ENCODE measurements around the gene EGFL7. TPM values are rescaled to one million over a fixed set of nuclear protein-coding genes. Genes with fewer than 3 reads are reported as not detected.
"Not testable (repeated sequence)": the region's sequence is repeated elsewhere in the genome, so short reads cannot be mapped to it uniquely, and the experiment has no call there.

EGFL7 gene
- total RNA-seq, 1 donor from 2014 or later = 13.7 TPM

DNA sequence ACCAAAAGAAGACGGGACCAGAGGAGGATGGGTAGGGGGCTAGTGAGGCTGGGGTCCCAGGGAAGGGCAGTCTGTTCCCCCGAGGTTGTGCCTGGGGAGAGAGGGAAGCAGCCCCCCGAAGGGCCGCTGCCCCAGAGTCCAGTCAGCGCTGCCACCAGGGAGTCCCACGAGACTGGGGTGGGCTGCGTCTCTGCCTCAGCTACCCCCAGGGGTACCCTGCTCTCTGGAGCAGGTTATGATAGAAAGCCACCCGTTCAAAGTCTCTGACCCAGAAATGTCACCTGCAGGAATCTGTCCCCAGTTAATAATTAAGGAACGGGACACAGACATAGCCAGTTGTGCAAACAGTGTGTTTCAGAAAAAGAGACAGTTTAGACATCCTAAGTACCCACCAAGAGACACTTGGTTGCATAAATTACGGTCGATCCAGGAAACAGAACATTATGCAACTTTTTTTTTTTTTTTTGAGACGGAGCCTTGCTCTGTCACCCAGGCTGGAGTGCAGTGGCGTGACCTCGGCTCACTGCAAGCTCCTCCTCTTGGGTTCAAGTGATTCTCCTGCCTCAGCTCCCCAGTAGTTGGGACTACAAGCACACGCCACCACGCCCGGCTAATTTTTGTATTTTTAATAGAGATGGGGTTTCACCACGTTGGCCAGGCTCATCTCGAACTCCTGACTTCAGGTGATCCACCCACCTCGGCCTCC, 35.3 kb downstream of the EGFL7 start:
- no peak for DNase-seq

DNA sequence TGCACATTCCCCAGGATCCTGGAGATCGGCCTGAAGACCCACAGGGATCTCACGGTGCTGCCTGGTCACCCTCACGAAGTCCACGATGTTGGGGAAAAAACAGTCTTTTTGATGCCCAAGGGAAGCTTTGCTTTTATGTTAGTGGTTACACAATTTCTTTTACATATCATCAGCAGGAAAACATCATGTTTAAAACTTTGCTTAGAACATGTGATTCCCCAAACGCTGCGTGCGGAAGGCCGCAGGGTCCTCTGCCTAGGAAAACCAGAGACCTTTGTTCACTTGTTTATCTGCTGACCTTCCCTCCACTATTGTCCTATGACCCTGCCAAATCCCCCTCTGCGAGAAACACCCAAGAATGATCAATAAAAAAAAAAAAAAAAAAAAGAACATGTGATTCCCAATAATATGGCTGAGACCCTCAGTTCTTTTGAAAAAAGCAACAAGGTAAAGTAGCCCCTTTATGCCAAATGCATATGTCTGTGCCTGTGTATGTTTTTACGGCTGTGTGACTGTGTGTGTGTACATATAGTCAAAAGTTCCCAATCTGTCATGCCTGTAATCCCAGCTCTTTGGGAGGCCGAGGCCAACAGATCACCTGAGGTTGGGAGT, 36.0 kb downstream of the EGFL7 start:
- DNase-seq = no peak

DNA sequence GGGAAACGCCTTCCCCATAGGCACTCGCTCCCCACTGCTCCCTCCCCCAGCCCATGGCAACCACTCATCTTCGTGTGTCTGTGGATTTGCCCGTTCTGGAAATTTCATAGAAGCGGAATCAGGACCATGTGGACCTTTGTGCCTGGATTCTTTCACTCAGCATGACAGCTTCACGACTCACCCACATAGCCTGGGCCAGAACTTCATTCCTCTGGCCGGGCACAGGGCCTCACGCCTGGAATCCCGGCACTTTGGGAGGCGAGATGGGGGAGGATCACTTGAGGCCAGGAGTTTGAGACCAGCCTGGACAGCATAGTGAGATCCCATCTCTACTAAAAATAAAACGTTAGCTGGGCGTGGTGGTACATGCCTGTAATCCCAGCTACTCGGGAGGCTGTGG, 37.6 kb downstream of the EGFL7 start:
- DNase-seq = no peak

DNA sequence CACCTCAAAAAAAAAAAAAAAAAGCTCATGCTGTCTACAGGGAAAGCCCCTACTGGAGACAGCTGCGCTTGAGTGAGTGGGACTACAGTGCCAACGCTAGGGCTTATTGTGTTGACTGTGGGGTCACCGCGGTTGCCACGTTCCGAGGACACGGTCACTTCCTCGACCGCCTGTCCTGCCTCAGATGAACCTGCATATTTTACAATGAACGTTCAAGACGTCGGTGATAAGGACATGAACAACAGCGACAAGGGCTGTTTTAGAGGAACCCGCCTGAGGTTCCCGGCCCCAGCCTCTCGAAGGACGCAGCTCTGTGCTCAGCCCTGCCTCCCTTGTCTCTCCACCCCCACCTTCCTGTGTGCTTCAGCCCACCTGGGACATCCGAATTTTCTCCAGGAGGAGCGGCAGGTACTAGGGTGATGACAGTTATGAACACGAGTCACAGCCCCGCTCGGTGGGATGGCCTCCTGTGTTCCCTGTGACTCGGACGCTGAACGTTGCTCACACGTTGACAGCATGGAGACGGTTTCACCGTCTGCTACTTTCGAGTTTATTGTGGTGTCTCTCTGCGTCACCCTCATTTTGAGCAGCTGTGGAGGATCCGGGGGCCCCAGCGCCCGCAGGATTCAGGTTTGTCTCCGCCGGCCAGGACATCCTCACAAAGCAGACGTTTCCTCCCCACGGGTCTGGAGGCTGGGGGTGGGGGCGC, 38.4 kb downstream of the EGFL7 start:
- DNase-seq = no peak

DNA sequence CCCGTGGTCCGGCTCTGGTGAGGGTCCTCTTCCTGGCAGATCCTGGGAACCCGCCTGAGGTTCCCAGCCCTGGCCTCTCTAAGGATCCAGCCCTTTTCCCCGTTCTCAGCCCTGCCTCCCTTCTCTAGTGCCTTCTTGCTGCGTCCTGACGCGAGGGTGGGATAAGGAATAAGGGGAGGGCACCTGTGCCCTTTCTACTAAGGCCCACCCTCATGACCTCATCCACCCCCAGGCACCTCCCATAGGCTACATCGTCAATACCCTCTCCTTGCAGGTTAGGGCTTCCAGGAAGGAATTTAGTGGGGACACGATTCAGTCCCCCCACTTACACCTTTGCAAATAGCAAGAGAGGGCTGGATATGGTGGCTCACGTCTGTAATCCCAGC, 38.9 kb downstream of the EGFL7 start:
- DNase-seq = no peak

DNA sequence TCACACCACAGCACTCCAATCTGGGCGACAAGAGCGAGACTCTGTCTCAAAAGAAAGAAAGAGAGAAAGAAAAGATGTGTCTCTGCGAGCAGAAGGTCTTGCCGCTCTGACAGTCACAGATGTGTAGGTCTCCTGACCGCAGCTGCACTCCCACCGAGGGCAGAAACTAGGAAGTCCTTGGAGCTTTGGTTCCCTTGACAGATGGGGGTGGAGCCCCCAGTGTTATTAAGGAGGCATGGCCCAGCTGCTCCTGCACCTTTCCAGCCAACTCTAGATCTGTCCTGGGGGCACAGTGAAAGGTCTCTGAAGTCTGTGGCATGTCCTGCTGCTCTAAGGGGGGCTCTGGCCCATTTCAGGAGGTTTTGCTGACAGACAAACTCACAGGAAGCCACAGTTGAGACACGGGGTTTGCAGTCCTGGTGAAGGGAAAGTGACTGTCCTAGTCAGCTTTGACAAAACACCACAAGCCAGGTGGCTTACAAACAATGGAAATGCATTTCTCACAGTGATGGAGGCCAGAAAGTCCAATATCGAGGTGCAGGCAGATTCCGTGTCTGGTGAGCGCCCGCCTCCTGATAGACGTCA, 40.7 kb downstream of the EGFL7 start:
- no peak for DNase-seq

DNA sequence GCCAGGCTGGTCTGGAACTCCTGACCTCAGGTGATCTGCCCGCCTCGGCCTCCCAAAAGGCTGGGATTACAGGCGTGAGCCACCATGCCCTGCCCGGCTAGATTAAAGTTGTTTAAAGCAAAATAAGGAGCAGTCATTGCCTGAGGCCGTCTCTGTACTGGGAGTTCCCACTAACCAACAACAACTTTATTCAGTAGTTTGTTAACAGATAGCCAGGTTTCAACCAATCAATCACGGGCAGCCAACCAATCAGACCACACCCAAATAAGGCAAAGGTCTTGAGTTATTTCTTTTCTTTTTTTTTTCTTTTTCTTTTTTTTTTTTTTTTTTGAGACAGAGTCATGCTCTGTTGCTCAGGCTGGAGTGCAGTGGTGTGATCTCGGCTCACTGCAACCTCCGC, 42.0 kb downstream of the EGFL7 start:
- not testable (repeated sequence) for DNase-seq

DNA sequence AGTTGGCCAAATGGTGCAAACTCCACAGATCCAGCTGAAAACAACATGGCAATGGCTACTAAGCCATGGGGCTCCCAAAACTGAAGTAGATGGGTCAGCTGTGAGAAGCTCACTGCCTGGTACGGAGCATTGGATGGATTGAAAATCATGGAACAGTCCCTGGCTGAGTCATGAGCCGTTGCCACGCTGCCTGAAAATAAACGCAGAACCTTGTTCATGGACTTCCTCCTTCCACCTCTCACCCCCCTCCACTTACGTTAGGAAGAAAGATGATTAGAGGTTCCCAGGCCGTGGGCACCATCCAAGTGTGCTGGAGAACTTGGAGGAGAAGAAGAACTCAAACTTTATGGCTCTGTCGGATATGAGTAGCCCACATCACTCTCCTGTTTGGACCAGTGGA, 42.8 kb downstream of the EGFL7 start:
- no peak for DNase-seq

DNA sequence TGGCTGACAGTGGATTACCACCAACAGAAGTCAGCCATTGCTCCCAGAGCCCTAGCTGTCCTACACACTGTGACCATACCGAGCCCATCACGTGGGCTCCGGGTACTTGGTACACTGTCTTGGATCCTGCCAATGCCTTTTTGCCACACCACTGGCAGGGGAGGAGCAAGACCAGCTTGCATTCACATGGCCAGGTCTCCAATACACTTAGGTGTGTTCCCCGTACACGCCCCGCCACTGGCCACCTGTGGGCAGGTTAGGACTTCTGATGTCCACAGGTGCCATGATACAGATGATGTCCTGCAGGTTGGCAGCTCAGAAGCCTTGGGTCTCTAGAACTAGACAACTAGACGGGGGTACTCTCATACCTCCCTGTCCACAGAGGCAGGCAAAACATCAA, 44.3 kb downstream of the EGFL7 start:
- no peak for DNase-seq

DNA sequence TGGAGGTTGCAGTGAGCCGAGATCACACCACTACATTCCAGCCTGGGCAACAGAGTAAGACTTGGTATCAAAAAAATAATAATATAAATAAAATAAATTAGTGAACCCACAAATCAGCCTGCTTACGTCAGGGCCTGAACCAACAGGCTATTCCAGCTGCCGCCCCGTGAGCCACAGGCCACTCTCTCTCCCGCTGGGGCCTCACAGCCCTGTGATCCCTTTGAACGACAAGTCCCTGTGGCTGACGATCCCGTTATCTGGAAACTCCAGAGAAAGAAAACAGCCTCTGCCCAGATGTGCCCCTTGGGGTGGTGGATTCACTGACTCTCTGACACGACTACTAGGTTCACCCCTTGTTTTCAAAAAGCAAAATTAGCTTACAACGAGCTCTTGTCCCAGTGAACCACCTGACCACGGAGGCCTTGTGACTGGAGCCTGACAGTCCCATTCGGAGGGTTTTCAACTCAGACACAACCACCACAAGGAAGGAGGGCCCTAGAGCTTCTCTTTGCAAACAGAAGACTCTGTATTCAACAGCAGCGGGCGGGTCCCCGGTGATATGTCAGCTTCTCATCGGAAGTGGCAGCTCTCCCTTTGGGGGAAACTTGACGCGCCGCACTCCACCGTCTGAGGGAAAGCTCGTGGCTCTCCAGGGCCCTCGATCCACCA, 45.3 kb downstream of the EGFL7 start:
- no peak for DNase-seq

DNA sequence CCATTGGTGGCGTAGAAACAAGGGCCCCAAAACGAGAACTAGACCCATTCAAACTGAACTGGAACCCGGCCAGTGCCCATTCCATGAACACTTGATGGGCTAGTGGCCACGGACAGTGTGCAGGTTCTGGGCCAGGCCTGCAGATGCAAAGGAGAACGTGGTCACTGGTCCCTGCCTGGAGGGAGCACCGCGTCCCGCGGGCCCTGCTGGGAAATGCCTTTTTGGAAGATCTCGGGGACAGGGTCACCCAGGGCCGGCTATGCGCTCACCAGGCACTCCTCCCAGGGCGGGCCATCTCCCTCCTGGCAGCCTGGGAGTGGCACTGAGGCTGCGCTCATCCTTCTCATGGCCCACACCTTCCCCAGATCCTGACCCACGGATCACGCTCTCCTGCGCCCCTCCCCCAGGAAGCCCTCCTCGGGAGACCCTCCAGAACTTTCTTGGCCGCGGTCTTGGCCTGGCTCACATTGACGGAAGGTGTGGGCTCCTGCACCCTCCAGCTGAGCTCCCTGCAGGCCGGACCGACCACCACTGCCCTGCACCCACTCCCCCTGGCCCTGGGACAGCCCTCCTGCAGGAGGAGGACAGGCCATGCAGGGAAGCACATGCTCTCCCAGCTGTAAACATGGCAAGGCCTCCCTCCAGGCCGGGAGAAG, 46.9 kb downstream of the EGFL7 start:
- DNase-seq = no peak

DNA sequence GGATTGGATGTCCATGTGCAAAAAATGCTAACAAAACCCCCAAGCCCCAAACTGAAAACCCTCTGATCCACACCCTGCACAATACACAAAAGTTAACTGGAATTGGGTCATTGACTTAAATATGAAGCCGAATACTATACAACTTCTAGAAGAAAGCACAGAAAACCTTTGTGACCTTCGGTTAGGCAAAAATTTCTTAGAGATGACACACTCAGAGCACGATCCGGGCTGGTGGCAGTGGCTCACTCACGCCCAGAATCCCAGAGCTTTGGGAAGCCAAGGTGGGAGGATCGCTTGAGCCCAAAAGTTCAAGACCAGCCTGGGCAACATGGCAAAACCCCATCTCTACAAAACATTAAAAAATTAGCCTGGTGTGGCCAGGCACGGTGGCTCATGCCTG, 47.8 kb downstream of the EGFL7 start:
- no peak for DNase-seq

DNA sequence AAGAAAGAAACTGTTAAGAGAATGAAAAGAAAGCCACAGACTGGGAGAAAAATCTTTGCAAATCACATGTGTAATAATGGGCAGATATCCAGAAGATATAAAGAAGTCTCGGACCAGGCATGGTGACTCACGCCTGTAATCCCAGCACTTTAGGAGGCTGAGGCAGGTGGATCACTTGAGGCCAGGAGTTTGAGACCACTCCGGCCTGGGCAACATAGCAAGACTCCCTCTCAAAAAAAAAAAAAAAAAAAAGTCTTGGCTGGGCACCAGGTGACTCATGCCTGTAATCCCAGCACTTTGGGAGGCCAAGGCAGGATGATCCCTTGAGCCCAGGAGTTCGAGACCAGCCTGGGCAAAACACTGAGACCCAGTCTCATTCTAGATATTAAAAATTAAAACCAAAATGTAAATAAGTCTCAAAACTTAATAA, 48.5 kb downstream of the EGFL7 start:
- not testable (repeated sequence) for DNase-seq

DNA sequence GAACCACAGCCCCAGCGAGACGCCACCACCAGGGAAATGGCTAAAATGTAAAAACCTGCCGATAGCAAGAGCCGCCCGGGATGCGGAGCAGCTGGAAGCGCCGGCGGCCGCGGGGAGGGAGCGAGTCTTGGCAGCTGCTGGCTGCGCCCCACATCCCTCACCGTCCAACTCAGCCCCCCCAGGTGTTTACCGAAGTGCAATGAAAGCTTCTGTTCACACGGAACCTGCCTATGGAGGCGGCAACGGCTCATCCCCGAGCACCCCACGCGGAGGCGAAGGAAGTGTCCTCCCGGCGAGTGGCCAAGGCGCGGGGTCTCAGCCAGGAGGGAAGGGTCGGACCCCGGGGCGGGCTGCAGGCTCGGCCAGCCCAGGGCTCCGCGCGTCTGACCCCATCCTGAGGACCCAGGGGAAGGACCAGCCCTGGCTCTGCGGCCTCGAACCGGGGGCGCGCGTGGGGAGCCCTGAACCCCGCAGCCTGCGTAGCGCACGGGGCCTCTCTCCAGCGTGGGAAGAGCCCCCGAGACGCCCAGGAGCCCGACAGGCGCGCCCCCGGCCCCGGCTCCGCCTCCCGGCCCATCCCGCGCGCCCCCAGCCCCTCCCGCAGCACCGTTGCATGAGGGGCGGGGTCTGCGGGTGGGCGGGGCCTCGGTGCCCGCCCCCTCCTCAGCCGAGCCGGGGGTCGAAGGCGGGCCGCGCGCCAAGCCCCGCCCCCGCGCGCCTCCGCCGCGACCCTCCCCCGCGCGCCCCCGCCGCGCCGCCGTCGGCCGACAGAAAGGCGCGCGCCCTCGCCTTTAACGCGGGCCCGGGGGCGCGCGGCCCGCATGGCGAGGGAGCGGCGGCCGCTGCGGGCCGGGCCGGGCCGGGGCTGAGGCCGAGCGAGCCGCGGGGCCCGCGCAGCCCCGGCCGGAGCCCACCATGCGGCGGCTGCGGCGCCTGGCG, 49.3 kb downstream of the EGFL7 start, which contains the start of gene DIPK1B:
DIPK1B (plus strand) TSS at position 822 of the 939 bp plus-strand sequence; CDS start at position 916, 94 bp downstream.
- no peak for DNase-seq

DNA sequence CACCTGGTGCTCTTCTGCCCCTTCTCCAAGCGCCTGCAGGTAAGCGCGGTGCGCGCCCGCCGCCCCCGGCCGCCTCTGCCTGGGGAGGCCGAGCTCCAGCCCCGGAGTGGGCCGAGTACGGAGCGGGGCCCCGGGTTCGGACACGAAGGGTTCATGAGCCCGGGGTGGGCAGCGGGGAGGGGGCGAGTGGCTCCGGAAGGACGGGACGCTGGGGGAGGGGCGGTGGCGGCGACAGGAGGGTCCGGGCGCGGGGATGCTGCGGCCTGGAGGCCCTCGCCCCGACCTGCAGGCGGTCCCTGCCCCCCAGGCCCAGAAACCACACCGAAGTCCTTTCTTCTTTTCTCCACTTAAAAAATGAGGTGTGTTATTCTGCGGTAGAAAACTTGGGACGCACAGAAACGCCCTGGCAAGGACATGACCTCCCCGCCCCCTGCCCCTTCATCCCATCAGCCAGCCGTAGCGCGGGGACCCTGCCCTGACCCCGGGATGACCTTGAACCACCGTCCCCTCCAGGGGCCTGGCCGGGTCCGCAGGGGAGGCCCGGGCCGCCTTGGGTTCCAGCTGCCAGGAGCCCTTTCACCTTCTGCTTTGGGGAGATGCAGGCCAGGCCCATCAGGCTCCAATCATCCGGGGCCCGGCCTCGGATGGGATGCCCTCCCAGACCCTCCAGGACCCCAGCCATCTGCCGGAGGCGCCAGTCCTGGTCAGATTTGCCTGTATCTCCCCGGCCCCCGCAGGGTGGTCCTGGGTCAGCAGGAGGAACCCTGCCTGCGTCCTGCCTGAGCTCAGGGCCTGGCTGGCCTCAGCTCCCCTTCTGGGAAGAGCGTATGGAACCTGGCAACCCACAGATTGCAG, 50.2 kb downstream of the EGFL7 start:
- DNase-seq = no peak

DNA sequence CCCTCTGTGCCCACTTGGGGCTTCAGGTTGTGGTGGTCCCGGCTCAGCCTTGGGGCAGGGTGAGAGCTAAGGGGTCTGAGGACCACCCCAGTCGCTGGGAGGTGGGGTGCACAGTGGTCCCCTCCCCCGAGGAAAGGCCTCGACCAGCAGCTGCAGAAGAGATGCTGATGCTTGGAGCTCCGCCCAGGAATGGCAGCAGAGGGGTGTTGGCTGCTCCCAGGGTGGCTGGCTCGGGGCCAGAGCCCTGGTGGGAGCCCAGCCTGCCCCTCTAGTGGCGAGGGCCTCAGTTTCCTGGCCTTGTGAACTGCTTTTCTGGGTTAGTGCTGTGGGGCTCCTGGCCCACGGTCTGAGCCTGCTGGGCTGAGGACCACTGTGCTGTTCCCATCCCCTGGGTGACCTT, 50.8 kb downstream of the EGFL7 start:
- DNase-seq = no peak

DNA sequence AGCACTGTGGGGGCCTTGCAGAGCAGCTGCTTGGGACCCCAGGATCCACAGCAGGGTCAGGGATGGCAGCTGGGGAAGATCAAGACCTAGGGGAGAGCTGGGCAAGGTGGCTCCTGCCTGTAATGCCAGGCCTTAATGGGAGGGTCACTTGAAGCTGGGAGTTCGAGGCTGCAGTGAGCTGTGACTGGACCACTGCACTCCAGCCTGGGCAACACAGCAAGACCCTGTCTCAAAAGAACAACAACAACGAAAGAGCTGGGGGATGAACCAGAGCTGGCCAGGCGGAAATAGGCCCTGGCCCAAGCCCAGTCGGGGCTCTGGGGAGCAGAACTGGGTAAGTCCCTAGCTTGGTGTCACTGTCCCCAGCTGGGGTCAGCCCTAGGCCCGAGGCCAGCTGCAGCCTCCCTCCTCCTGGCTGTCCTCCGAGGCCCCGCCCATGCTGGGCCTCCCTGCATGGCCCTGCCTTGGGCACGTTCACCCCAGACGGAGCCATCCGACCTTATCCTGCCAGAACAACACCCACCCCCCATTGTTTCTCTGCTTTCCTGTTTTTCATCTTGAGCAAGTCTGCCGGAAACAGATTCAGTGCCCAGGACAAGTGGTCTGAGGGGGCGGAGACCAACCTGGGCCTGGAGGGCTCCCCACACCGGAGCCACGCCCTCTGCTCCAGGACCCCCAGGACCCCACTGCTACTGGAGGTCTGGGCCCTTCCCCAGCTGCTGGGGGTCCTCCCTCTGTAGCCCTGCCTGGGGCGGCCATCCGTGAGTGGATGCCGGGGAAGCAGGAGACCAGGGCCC, 51.6 kb downstream of the EGFL7 start:
- no peak for DNase-seq

DNA sequence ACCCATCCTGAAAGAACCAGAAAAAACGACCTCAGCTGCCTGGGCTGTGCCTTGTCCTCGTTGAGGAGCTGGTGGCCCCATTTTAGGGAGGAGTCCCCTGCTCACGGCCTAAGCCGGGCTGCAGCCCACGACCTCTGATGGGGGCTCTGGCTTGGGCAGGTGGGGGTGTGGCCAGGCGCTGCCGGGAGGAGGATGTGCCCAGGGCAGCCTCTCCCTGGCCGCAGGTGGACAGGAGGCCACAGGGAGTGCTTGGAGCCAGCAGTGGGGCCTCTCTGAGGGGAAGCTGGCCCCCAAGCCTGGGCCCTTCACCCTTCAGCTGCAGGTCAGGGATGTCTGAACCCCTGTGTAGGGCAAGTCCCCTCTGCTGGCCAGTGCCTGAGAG, 52.2 kb downstream of the EGFL7 start:
- DNase-seq = no peak

DNA sequence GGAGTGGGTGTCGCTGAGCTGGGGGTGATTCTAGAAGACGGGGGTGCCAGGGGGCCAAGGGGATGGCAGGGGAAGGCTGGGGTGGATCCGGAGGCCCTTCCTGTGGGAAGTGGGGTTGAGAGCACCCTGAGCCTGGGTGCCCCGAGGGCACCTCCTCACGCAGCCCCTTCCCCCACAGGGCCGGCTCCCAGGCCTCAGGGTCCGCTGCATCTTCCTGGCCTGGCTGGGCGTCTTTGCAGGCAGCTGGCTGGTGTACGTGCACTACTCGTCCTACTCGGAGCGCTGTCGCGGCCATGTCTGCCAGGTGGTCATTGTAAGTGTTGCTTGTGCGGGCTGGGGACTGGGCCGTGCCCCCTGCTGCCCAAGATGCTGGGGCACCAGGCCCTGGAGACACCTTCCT, 54.7 kb downstream of the EGFL7 start:
- DNase-seq = no peak

Data from occipital lobe (tissue), 2 donors.